Gastroesophageal sphincter (tissue), 4 donors: ENCODE measurements around the gene ST3GAL2. TPM values are rescaled to one million over a fixed set of nuclear protein-coding genes. Genes with fewer than 3 reads are reported as not detected.
"Not testable (repeated sequence)": the region's sequence is repeated elsewhere in the genome, so short reads cannot be mapped to it uniquely, and the experiment has no call there.

ENCODE experiments used
- ATAC-seq: fragments of 150-250 bp; one replicate; pipeline ENCODE4 v1.9.1; 2016; ENCODE audit warnings: mild to moderate bottlenecking, moderate library complexity
- H3K27ac ChIP-seq, 4 donors: fragments of 200-600 bp; sonication (generic) in 3 of 4; 1 replicate in 3 of 4; 2 replicates in 1 of 4; pipeline ENCODE4 v1.5.1; 2016 to 2019
- H3K27me3 ChIP-seq: fragments of 200-600 bp; sonication (generic); one replicate; pipeline ENCODE4 v1.5.1; 2019
- H3K36me3 ChIP-seq, 2 donors: fragments of 200-600 bp; sonication (generic); one replicate each; pipeline ENCODE4 v1.5.1; 2019; ENCODE audit warnings: control low read depth in 1 of 2
- H3K4me1 ChIP-seq, 3 donors: fragments of 200-600 bp; sonication (generic); 1 replicate in 2 of 3; 2 replicates in 1 of 3; pipeline ENCODE4 v1.5.1; 2016 to 2019; ENCODE audit warnings: control low read depth in 2 of 3
- H3K4me3 ChIP-seq, 2 donors: fragments of 200-600 bp; sonication (generic); one replicate each; pipeline ENCODE4 v1.5.1; 2019; ENCODE audit warnings: mild to moderate bottlenecking in 1 of 2, moderate library complexity in 1 of 2
- H3K9me3 ChIP-seq, 3 donors: fragments of 200-600 bp; sonication (generic); one replicate each; pipeline ENCODE4 v1.5.1; 2017 to 2019; ENCODE audit warnings: control low read depth in 2 of 3
- CTCF ChIP-seq, 4 experiments: fragments of 200-600 bp in 2 of 4; fragments of 450-650 bp in 2 of 4; sonication (generic) in 1 of 4; IDR thresholded peaks; one replicate each; pipeline ENCODE4 v1.5.1; 2017 to 2019; ENCODE audit warnings: antibody characterized with exemption in 4 of 4, mild to moderate bottlenecking in 2 of 4, moderate library complexity in 2 of 4
- EP300 ChIP-seq: sonication (generic); formaldehyde crosslinking; IDR thresholded peaks from one replicate; pipeline ENCODE4 v1.6.1; 2017; ENCODE audit warnings: antibody characterized with exemption, mild to moderate bottlenecking
- POLR2A ChIP-seq, 2 donors: fragments of 450-650 bp; IDR thresholded peaks; one replicate each; pipeline ENCODE4 v1.6.1; 2017; ENCODE audit warnings: antibody characterized with exemption in 2 of 2, mild to moderate bottlenecking in 2 of 2, moderate library complexity in 1 of 2
- POLR2AphosphoS5 ChIP-seq: sonication (generic); formaldehyde crosslinking; IDR thresholded peaks from one replicate; pipeline ENCODE4 v1.6.1; 2017; ENCODE audit warnings: antibody characterized with exemption
- WGBS, 2 donors: methylation state at CpG; one replicate each; pipeline ENCODE4 v1.1.5; 2018; ENCODE audit warnings: low coverage in 1 of 2; 5-methylcytosine and 5-hydroxymethylcytosine counted together
- total RNA-seq, 4 donors: library from RNA; depleted of rRNA; stranded (reverse); fragments of >200 nt; gene quantifications; one replicate each; pipeline ENCODE4 v1.1.0, GENCODE V29; 2016

The ST3GAL2 gene
- total RNA-seq, 4 donors from 2014 or later: 17.6 to 35.6 (median 24.8) TPM

GRCh38 chr16:70457446-70458166, 18.7 kb upstream of the ST3GAL2 start:
- Histone ChIP-seq H3K4me1 (peaks cover 0 to 36% (median 10%) of the 10 kb centered on the region in 3 donors), H3K27ac (no peak overlapping the region), H3K27me3 (no peaks in the 10 kb centered on the region), H3K36me3 (peaks cover 0 to 13% of the 10 kb centered on the region in 2 donors), H3K4me3 (no peak overlapping the region), H3K9me3 (no peaks in the 10 kb centered on the region)
- WGBS, 2 donors: 89 to 95% methylated on average over 4 to 5 of the region's 5 CpGs
- TF ChIP-seq POLR2A (IDR thresholded peaks at IDR 0.05): no peak
- no peak for TF ChIP-seq POLR2AphosphoS5
- TF ChIP-seq EP300: no peak
- no peak for TF ChIP-seq CTCF (IDR thresholded peaks at IDR 0.05)
- ATAC-seq: no peak

- peaks cover 0 to 29% (median 10%) of the 10 kb centered on the region in 3 donors for H3K4me1 ChIP-seq
- peaks cover 2% of the 10 kb centered on the region for H3K27me3 ChIP-seq
- TF ChIP-seq POLR2AphosphoS5: no peak
- no peak overlapping the region for H3K4me3 ChIP-seq
- no peak for ATAC-seq
- H3K9me3 ChIP-seq: no peaks in the 10 kb centered on the region
- H3K27ac ChIP-seq: no peak overlapping the region
- WGBS, 2 donors: 85 to 92% methylated on average over 4 to 7 of the region's 7 CpGs
- H3K36me3 ChIP-seq: peaks cover 0 to under 1% of the 10 kb centered on the region in 2 donors
Observed at GRCh38 chr16:70455910-70456309, 17.0 kb upstream of the ST3GAL2 start.

GRCh38 chr16:70454222-70455034, 15.5 kb upstream of the ST3GAL2 start, which contains the start of gene FCSK:
TSS of gene FCSK (plus strand) at chr16:70454595. CDS start at chr16:70463191, 8,596 bp downstream.
- TF ChIP-seq POLR2A (IDR thresholded peaks at IDR 0.05) (peak in 1 of 2 donors; percentile 28), CTCF (IDR thresholded peaks at IDR 0.05) (peak in 2 of 4 experiments; percentile 17 to 36), POLR2AphosphoS5 (peak; percentile 32), EP300 (no peak)
- Histone ChIP-seq H3K36me3 (no peaks in the 10 kb centered on the region), H3K4me1 (peaks cover 0 to 25% (median 10%) of the 10 kb centered on the region in 3 donors), H3K27ac (peak within 1 kb of the TSS; percentile 70 to 96 (median 94)), H3K4me3 (peak within 1 kb of the TSS; percentile 93 to 97), H3K9me3 (no peaks in the 10 kb centered on the region), H3K27me3 (peaks cover 13% of the 10 kb centered on the region)
- ATAC-seq: peak; percentile 88
- 0% methylated on average over 7 to 11 of the region's 67 CpGs for WGBS, 2 donors

- Histone ChIP-seq H3K27ac (peak overlapping the region in 2 of 4 donors; percentile 96), H3K27me3 (peaks cover 13% of the 10 kb centered on the region), H3K4me1 (peaks cover 0 to 25% (median 10%) of the 10 kb centered on the region in 3 donors), H3K36me3 (no peaks in the 10 kb centered on the region), H3K9me3 (no peaks in the 10 kb centered on the region), H3K4me3 (peak overlapping the region; percentile 93 to 97)
- no peak for ATAC-seq
- 0% methylated on average over 4 to 8 of the region's 8 CpGs for WGBS, 2 donors
- no peak for TF ChIP-seq POLR2A (IDR thresholded peaks at IDR 0.05)
- no peak for TF ChIP-seq CTCF (IDR thresholded peaks at IDR 0.05)
- TF ChIP-seq EP300: no peak
- no peak for TF ChIP-seq POLR2AphosphoS5
Observed at GRCh38 chr16:70453892-70454221, 15.0 kb upstream of the ST3GAL2 start.

GRCh38 chr16:70453117-70453891, 14.4 kb upstream of the ST3GAL2 start:
- peak overlapping the region in 2 of 4 donors; percentile 96 for H3K27ac ChIP-seq
- H3K9me3 ChIP-seq: no peaks in the 10 kb centered on the region
- TF ChIP-seq CTCF (IDR thresholded peaks at IDR 0.05) (no peak), POLR2A (IDR thresholded peaks at IDR 0.05) (no peak), POLR2AphosphoS5 (no peak), EP300 (no peak)
- ATAC-seq: no peak
- no peaks in the 10 kb centered on the region for H3K36me3 ChIP-seq
- 91 to 93% methylated on average over 6 to 8 of the region's 11 CpGs for WGBS, 2 donors
- H3K4me3 ChIP-seq: peak overlapping the region; percentile 93 to 97
- H3K27me3 ChIP-seq: peaks cover 13% of the 10 kb centered on the region
- H3K4me1 ChIP-seq: peaks cover 0 to 25% (median 10%) of the 10 kb centered on the region in 3 donors

GRCh38 chr16:70451004-70451340, 12.1 kb upstream of the ST3GAL2 start:
- Histone ChIP-seq H3K27me3 (peaks cover 13% of the 10 kb centered on the region), H3K4me3 (peak overlapping the region in 1 of 2 donors; percentile 31), H3K4me1 (peaks cover 0 to 18% (median 8%) of the 10 kb centered on the region in 3 donors)
- not testable (repeated sequence) for ATAC-seq, H3K36me3 ChIP-seq, H3K27ac ChIP-seq, H3K9me3 ChIP-seq
- 77% methylated on average over 5 of the region's 25 CpGs; no CpG with 5 or more reads in 1 of the 2 donors for WGBS, 2 donors

GRCh38 chr16:70450142-70451003, 11.5 kb upstream of the ST3GAL2 start:
- 73 to 96% methylated on average over 3 to 5 of the region's 37 CpGs for WGBS, 2 donors
- H3K4me1 ChIP-seq: peaks cover 0 to 12% (median 4%) of the 10 kb centered on the region in 3 donors
- not testable (repeated sequence) for ATAC-seq, H3K27ac ChIP-seq, H3K36me3 ChIP-seq, H3K9me3 ChIP-seq
- peak overlapping the region in 1 of 2 donors; percentile 31 for H3K4me3 ChIP-seq
- H3K27me3 ChIP-seq: peaks cover 13% of the 10 kb centered on the region
